Testis (tissue), 3 donors: ENCODE measurements around the gene APOA4. TPM values are rescaled to one million over a fixed set of nuclear protein-coding genes. Genes with fewer than 3 reads are reported as not detected.

Source experiments
- DNase-seq: peaks from one replicate; pipeline ENCODE4 v3.0.0-alpha.2; 2019
- H3K27ac ChIP-seq, 2 donors: fragments of 200-600 bp; sonication (generic); one replicate each; pipeline ENCODE4 v1.5.1; 2019
- H3K27me3 ChIP-seq: fragments of 200-600 bp; sonication (generic); one replicate; pipeline ENCODE4 v1.5.1; 2019
- H3K36me3 ChIP-seq: fragments of 200-600 bp; sonication (generic); one replicate; pipeline ENCODE4 v1.5.1; 2017; ENCODE audit warnings: low read depth; ENCODE audit errors: missing control alignments
- H3K4me1 ChIP-seq: fragments of 200-600 bp; sonication (generic); one replicate; pipeline ENCODE4 v1.5.1; 2019
- H3K4me3 ChIP-seq, 2 donors: fragments of 200-600 bp; sonication (generic); one replicate each; pipeline ENCODE4 v1.5.1; 2017 to 2019
- H3K9me3 ChIP-seq: fragments of 200-600 bp; sonication (generic); one replicate; pipeline ENCODE4 v1.5.1; 2017
- CTCF ChIP-seq, 3 experiments: fragments of 450-650 bp in 2 of 3; fragments of 200-600 bp in 1 of 3; sonication (generic) in 1 of 3; IDR thresholded peaks; one replicate each; pipeline ENCODE4 v1.5.1; 2016 to 2019; ENCODE audit warnings: antibody characterized with exemption in 3 of 3, mild to moderate bottlenecking in 2 of 3, moderate library complexity in 1 of 3
- POLR2A ChIP-seq: fragments of 450-650 bp; IDR thresholded peaks from one replicate; pipeline ENCODE4 v1.6.1; 2017; ENCODE audit warnings: antibody characterized with exemption, mild to moderate bottlenecking, moderate library complexity
- WGBS, 2 donors: methylation state at CpG; one replicate each; pipeline ENCODE4 v1.1.5; 2018; 5-methylcytosine and 5-hydroxymethylcytosine counted together
- intact Hi-C: fragments of 100-400 bp; cut with DNase I; formaldehyde crosslinking; loops from one replicate; pipeline ENCODE4 v1.15.1; 2023; ENCODE audit warnings: low total_unique reads
- polyA plus RNA-seq: library from polyadenylated mRNA; stranded (reverse); fragments of 350-450 nt; fragmentation: Illumina TruSeq; extraction: RNeasy Lipid Tissue Mini Kit (QIAGEN cat#74804); gene quantifications from one replicate; pipeline ENCODE4 v1.2.3, GENCODE V29; 2014; ENCODE audit warnings: low read depth, low replicate concordance; ENCODE audit not compliant: insufficient read depth
- total RNA-seq, 2 donors: library from RNA; depleted of rRNA; stranded (reverse); fragments of >200 nt; gene quantifications; one replicate each; pipeline ENCODE4 v1.2.3, GENCODE V29; 2016

APOA4 gene
- total and polyA plus RNA-seq, 3 donors from 2014 or later: not detected

- WGBS, 2 donors: 72 to 76% methylated on average over 9 to 16 of the region's 16 CpGs
- Histone ChIP-seq H3K27me3 (no peaks in the 10 kb centered on the region), H3K9me3 (no peaks in the 10 kb centered on the region), H3K4me3 (no peak overlapping the region), H3K27ac (no peak overlapping the region), H3K36me3 (no peaks in the 10 kb centered on the region), H3K4me1 (no peaks in the 10 kb centered on the region)
- no peak for DNase-seq
- intact Hi-C loops: no loop called here
- TF ChIP-seq CTCF (IDR thresholded peaks at IDR 0.05) (no peak), POLR2A (no peak)
Measured at GRCh38 chr11:116828632-116829524, 5.8 kb upstream of the APOA4 start.

- intact Hi-C loops: no loop called here
- WGBS, 2 donors: 98% methylated on average over 6 of the region's 6 CpGs; no CpG with 5 or more reads in 1 of the 2 donors
- no peak for DNase-seq
- no peak for TF ChIP-seq POLR2A
- Histone ChIP-seq H3K27ac (no peak overlapping the region), H3K4me3 (no peak overlapping the region), H3K4me1 (no peaks in the 10 kb centered on the region), H3K36me3 (no peaks in the 10 kb centered on the region), H3K27me3 (no peaks in the 10 kb centered on the region), H3K9me3 (no peaks in the 10 kb centered on the region)
Measured at GRCh38 chr11:116827461-116827860, 4.4 kb upstream of the APOA4 start.

- H3K36me3 ChIP-seq: no peaks in the 10 kb centered on the region
- no peak for TF ChIP-seq POLR2A
- TF ChIP-seq CTCF (IDR thresholded peaks at IDR 0.05): no peak
- no peaks in the 10 kb centered on the region for H3K9me3 ChIP-seq
- H3K4me1 ChIP-seq: no peaks in the 10 kb centered on the region
- no peak overlapping the region for H3K27ac ChIP-seq
- no peak overlapping the region for H3K4me3 ChIP-seq
- no peaks in the 10 kb centered on the region for H3K27me3 ChIP-seq
- intact Hi-C loops: no loop called here
- 82 to 100% methylated on average over 1 to 9 of the region's 9 CpGs for WGBS, 2 donors
- DNase-seq: no peak
Measured at GRCh38 chr11:116826751-116827431, 3.8 kb upstream of the APOA4 start.

- WGBS, 2 donors: 75 to 83% methylated on average over 7 to 22 of the region's 22 CpGs
- no peak overlapping the region for H3K4me3 ChIP-seq
- TF ChIP-seq CTCF (IDR thresholded peaks at IDR 0.05) (no peak), POLR2A (no peak)
- H3K27ac ChIP-seq: no peak overlapping the region
- H3K9me3 ChIP-seq: no peaks in the 10 kb centered on the region
- no peaks in the 10 kb centered on the region for H3K27me3 ChIP-seq
- DNase-seq: no peak
- H3K36me3 ChIP-seq: no peaks in the 10 kb centered on the region
- no peaks in the 10 kb centered on the region for H3K4me1 ChIP-seq
- intact Hi-C loops: no loop called here
Measured at GRCh38 chr11:116825854-116826750, 3.0 kb upstream of the APOA4 start.

- Histone ChIP-seq H3K27me3 (no peaks in the 10 kb centered on the region), H3K4me3 (no peak overlapping the region), H3K9me3 (no peaks in the 10 kb centered on the region), H3K36me3 (no peaks in the 10 kb centered on the region), H3K4me1 (no peaks in the 10 kb centered on the region), H3K27ac (no peak overlapping the region)
- DNase-seq: no peak
- 87 to 92% methylated on average over 5 of the region's 5 CpGs for WGBS, 2 donors
- intact Hi-C loops: no loop called here
- no peak for TF ChIP-seq POLR2A
- TF ChIP-seq CTCF (IDR thresholded peaks at IDR 0.05): no peak
Measured at GRCh38 chr11:116825434-116825833, 2.3 kb upstream of the APOA4 start.
